Activated T-cell treated with anti-CD3 and anti-CD28 coated beads for 4 hours (primary cell): ENCODE data around the gene PRKN.
"Not testable (repeated sequence)": the region's sequence is repeated elsewhere in the genome, so short reads cannot be mapped to it uniquely, and the experiment has no call there.

Experiments used
- DNase-seq: peaks from one replicate; pipeline ENCODE4 v3.0.0-alpha.2; 2020

PRKN gene

GRCh38 chr6:162421004-162421403 lies 306.6 kb downstream of the PRKN start:
- DNase-seq, result no peak

DNA sequence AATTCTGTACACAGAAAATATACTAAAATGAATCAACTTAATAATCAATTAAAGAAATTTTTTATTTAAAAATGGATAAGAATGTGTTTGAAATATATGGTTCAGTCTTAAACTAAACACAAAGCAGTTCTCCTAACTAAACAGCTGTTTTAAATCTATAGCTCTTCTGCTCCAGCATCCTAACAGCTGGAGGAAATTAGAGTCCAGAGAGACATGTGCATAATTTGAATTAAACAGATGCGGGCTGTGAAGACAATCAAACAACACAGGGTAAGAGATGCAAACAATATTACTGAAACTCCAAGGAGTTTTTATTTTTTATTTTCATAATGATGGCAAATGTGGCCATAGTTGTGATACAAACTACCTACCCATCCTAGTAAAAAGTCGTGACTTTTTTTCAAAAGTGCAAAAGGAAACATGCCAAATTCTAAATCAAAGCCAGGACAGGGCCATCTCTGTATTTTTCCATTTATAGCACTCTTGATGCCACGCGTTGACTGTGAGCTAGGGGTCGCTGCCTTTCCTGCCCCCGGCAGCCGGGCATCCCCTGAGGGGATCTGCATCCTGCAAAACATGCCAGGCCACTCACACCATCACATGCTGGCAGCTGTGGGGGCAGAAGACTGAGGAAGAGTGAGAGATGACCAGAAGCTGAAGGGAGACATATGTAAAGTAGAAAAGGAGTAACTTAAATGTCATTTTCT lies 310.6 kb downstream of the PRKN start:
- no peak for DNase-seq

DNA sequence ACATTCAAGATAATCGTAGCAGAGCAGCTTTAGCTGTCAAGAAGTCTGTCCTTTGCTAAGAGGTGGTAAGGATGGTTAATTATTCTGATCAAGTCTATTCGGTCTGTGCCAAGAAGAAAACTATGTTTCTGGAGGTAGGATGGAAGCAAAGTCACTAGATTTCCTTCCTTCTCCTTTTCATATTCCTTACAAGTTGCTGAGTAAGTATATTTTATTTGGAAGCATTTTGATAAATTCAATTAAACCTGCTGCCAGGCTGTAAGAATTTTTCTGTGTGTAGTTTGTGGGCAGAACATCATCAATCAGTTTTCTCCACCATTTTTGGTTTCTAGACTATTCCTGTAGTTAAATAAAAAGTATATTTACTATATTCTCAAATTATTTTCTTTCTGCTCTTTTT lies 311.3 kb downstream of the PRKN start:
- DNase-seq, result no peak

DNA sequence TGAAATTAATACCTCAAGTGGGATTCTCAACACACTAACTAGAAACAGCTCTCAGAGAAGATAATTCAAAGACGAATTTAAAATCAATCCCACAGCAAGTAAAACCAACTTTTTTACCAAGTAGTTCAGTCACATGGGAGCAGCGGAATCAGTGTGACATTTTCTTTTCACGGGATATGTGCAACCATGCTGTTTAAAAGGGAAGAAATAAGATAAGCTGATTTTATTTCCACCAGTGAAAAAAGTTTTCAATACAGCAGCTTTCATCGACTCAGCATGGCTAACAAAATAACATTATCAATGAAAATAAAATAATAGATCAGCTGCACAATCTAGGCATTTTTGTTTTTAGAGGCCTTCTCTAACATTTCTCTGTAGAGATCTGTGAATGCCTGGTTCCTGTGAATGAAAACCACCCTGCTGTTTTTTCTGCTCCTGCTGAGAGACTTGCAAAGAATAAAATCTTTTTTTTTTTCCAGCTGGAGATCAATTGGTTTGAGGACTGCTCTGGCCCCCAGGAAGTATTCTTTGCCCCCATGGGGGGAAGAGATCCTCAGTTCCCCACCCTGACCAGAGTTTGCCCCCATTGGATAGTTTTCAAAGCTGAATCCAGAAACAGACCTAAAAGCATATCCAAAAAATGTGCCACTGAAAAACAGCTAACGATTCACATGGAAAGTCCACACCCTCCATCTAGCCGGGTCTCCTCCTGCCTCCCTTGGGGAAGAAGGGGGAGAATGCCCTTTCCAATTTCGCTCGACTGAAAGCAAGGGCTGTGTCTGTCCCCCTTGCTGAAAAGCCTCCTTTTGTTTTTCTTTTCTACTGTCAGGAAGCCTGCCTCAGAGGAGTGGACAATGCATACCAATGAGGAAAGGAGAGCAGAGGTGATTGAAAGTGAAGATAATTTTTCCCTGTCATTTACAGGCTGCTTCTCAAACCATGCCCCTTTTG lies 317.6 kb downstream of the PRKN start:
- DNase-seq, result no peak

DNA sequence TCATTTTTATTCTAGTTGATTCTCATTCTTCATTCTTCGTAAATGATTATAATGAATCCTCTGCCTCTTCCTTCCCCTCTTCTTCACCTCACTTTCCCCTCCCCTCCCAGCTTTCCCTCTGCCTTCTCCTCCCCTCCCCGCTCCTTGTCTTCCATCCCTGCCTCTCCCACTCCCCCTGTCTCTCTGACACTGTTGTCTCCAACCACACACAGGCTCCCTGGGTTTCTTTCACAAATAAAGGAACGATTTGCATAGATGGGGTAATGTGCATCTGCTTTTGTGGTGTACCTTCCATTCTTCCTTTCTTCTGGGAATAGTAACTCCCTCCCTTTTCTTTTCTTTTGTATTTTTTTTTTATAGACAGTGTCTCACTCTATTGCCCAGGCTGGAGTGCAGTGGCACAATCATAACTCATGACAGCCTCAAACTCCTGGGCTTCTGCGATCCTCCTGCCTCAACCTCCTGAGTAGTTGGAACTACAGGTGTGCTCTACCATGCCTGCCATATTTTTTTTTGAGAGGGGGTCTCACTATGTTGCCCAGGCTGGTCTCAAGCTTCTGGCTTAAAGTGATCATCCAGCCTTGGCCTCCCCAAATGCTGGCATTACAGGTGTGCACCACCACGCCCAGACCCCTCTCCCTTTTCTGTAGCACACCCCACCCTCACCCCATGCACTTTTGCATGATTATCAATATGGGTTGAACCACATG lies 318.6 kb downstream of the PRKN start:
- DNase-seq, result no peak

GRCh38 chr6:162404951-162405350 lies 322.6 kb downstream of the PRKN start:
- no peak for DNase-seq

DNA sequence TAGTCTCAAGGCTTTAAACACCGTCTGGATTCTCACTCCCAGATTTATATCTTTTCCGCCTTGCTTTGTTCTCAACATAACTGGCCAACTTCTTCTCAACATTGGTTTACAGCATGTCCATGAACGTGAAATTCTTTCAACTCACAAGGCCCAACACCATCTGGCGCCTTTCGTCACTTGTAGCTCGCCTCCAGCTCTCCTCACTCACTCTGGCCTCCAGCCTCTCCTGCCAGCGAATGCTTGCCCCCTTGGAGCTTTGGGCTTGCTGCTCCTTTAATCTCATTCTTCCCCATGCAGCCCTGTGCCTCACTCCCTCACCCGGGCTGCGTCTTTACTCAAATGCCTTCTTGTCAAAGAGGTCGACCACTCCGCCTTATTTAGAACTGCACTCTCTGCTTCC lies 324.5 kb downstream of the PRKN start:
- no peak for DNase-seq

- DNase-seq, result no peak
These were observed 332.4 kb downstream of the PRKN start for GRCh38 chr6:162395181-162395580.

GRCh38 chr6:162390961-162391811 lies 336.4 kb downstream of the PRKN start:
- not testable (repeated sequence) for DNase-seq

GRCh38 chr6:162389343-162390085 lies 338.1 kb downstream of the PRKN start:
- no peak for DNase-seq

- DNase-seq, result no peak
These were observed 339.2 kb downstream of the PRKN start for GRCh38 chr6:162388383-162388777.

- DNase-seq, result no peak
These were observed 339.7 kb downstream of the PRKN start for GRCh38 chr6:162387718-162388382.

GRCh38 chr6:162385980-162386379 lies 341.6 kb downstream of the PRKN start:
- no peak for DNase-seq

GRCh38 chr6:162379757-162380409 lies 347.7 kb downstream of the PRKN start:
- no peak for DNase-seq

GRCh38 chr6:162377735-162378134 lies 349.8 kb downstream of the PRKN start:
- DNase-seq, result no peak

DNA sequence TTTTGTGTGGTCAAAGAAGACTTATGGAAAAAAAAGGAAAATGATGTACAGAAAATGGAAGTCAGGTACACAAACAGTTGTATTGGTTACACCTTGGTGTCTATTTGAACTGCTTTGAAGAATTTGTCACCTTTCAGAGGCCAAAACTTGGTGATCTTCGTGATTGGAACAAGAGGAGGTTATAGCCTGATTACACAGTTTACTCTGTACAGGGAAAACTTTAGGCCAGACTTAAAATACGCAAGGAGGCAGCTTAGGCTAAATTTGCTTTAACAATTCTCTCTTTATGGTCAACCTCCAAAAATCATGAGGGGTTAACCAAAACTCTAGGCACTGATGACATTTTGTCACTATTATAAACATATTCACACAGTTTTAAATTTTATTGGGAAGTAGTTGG lies 353.7 kb downstream of the PRKN start:
- DNase-seq, result no peak

DNA sequence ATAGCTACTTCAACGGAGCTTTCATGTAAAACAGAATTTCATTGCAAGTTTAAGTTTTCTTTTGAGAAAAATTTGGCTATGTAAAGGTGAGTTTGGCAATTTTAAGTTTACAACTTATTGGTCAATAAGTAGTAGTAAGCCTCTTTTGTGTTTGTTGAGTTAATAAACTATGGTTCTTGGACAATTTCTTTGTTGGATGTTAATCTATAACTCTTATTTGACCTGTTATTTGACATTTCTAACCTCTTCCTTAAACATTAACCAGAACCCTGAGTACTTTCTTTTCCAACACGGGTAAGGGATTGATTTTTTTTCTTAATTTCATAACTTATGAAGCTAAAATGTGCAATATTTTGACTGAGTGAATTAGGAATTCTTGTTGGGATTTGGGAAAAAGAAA lies 354.4 kb downstream of the PRKN start:
- no peak for DNase-seq

DNA sequence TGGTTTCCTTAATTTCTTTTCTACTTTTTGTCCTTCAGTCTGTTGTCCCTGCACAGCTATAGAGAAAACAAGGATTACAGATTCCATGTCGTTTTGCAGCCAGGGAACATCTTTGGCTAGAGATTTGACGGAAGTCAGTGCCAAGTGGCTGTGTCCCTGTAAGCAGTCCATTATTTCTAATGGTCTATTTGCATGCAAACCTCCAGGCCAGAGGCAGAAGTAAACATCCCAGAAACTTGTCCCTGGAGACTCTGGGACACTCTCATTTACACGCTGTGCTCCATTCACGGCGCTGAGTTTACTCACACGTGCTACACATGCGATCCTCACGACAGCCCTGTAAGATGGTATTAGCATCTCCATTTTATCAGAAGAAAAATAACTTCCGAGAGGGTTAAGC lies 355.5 kb downstream of the PRKN start:
- no peak for DNase-seq

- DNase-seq, result no peak
These were observed 356.4 kb downstream of the PRKN start for GRCh38 chr6:162371121-162371520.

DNA sequence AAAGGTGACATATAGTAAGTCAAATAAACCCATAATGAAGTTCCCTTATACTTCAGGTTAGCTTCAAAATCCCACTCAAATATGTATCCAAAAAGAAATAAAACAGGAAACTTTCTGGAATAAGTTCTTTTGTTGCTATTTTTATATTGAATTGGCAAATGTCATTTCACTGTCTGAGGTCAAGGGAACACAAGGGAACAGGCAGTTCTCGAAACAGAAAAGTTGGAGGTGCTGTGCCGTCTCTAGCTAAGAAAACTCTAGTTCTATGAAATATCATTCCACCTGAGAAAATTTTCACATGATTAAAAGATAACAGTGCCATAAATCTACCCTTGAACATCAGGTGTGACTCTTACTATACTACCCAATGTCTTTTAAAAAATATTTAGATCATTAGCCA lies 358.5 kb downstream of the PRKN start:
- DNase-seq, result no peak

- no peak for DNase-seq
These were observed 363.1 kb downstream of the PRKN start for GRCh38 chr6:162364488-162364887.
